Type B pancreatic cell (in vitro differentiated cells): ENCODE data around the gene DPYSL4. TPM values are rescaled to one million over a fixed set of nuclear protein-coding genes. Genes with fewer than 3 reads are reported as not detected.

Source experiments
- DNase-seq: peaks from one replicate; pipeline ENCODE4 v3.0.0; 2021; ENCODE audit warnings: mixed read lengths; ENCODE audit not compliant: unreplicated experiment; ENCODE audit errors: extremely low spot score
- H3K27ac Mint-ChIP-seq: 2 replicates; pipeline ENCODE4 v1.8.0; 2021; ENCODE audit warnings: mild to moderate bottlenecking, mixed read lengths
- H3K27me3 Mint-ChIP-seq: 2 replicates; pipeline ENCODE4 v1.8.0; 2021; ENCODE audit warnings: mixed read lengths
- H3K36me3 Mint-ChIP-seq: 2 replicates; pipeline ENCODE4 v1.8.0; 2021; ENCODE audit warnings: mixed read lengths
- H3K4me1 Mint-ChIP-seq: one replicate; pipeline ENCODE4 v1.8.0; 2021; ENCODE audit warnings: mixed read lengths; ENCODE audit not compliant: unreplicated experiment
- H3K4me3 Mint-ChIP-seq: 2 replicates; pipeline ENCODE4 v1.8.0; 2021; ENCODE audit warnings: mild to moderate bottlenecking, mixed read lengths
- H3K9me3 Mint-ChIP-seq: 2 replicates; pipeline ENCODE4 v1.8.0; 2021; ENCODE audit warnings: mixed read lengths
- CTCF ChIP-seq: fragments of 200-600 bp; sonication (generic); conservative IDR thresholded peaks from 2 replicates; pipeline ENCODE4 v1.5.0; 2021; ENCODE audit warnings: antibody characterized with exemption, mild to moderate bottlenecking
- total RNA-seq: library from RNA; stranded (reverse); gene quantifications from 2 replicates; pipeline ENCODE4 v1.2.1, GENCODE V29; 2021; ENCODE audit warnings: low replicate concordance

DPYSL4 gene
- total RNA-seq, 1 donor from 2014 or later = 61.9 TPM

- H3K27me3 Mint-ChIP-seq = no peaks in the 10 kb centered on the region
- H3K36me3 Mint-ChIP-seq = no peaks in the 10 kb centered on the region
- DNase-seq = no peak
Observed at GRCh38 chr10:132205650-132206376, 19.1 kb downstream of the DPYSL4 start.

GRCh38 chr10:132206377-132206745, 19.6 kb downstream of the DPYSL4 start:
- Mint-ChIP-seq H3K4me1 (no peaks in the 10 kb centered on the region), H3K27ac (no peak overlapping the region)

More at GRCh38 chr10:132205650-132206376, 19.1 kb downstream of the DPYSL4 start:
- no peak overlapping the region for H3K4me3 Mint-ChIP-seq
- H3K9me3 Mint-ChIP-seq = no peaks in the 10 kb centered on the region
- no peak for TF ChIP-seq CTCF
- no peak overlapping the region for H3K27ac Mint-ChIP-seq
- no peaks in the 10 kb centered on the region for H3K4me1 Mint-ChIP-seq

GRCh38 chr10:132206806-132207535, 20.2 kb downstream of the DPYSL4 start:
- no peak overlapping the region for H3K4me3 Mint-ChIP-seq
- H3K9me3 Mint-ChIP-seq = no peaks in the 10 kb centered on the region
- TF ChIP-seq CTCF = no peak
- no peaks in the 10 kb centered on the region for H3K4me1 Mint-ChIP-seq
- no peaks in the 10 kb centered on the region for H3K27me3 Mint-ChIP-seq
- H3K36me3 Mint-ChIP-seq = no peaks in the 10 kb centered on the region
- no peak overlapping the region for H3K27ac Mint-ChIP-seq
- DNase-seq = no peak

More at GRCh38 chr10:132206377-132206745, 19.6 kb downstream of the DPYSL4 start:
- Mint-ChIP-seq H3K36me3 (no peaks in the 10 kb centered on the region), H3K27me3 (no peaks in the 10 kb centered on the region), H3K9me3 (no peaks in the 10 kb centered on the region), H3K4me3 (no peak overlapping the region)
- DNase-seq = no peak
- TF ChIP-seq CTCF = no peak

- no peaks in the 10 kb centered on the region for H3K4me1 Mint-ChIP-seq
- TF ChIP-seq CTCF = no peak
- H3K4me3 Mint-ChIP-seq = no peak overlapping the region
- no peaks in the 10 kb centered on the region for H3K36me3 Mint-ChIP-seq
- H3K27ac Mint-ChIP-seq = no peak overlapping the region
- DNase-seq = no peak
- no peaks in the 10 kb centered on the region for H3K9me3 Mint-ChIP-seq
- no peaks in the 10 kb centered on the region for H3K27me3 Mint-ChIP-seq
Observed at GRCh38 chr10:132207536-132208461, 21.1 kb downstream of the DPYSL4 start.

- no peaks in the 10 kb centered on the region for H3K4me1 Mint-ChIP-seq
- no peak for DNase-seq
- H3K27me3 Mint-ChIP-seq = no peaks in the 10 kb centered on the region
- H3K4me3 Mint-ChIP-seq = no peak overlapping the region
- H3K36me3 Mint-ChIP-seq = peaks cover 2% of the 10 kb centered on the region
- peaks cover 3% of the 10 kb centered on the region for H3K9me3 Mint-ChIP-seq
- no peak overlapping the region for H3K27ac Mint-ChIP-seq
- TF ChIP-seq CTCF = no peak
Observed at GRCh38 chr10:132208462-132209050, 21.8 kb downstream of the DPYSL4 start.
